IMR-90 (cell line): ENCODE results near the gene NR1I2. TPM values are rescaled to one million over a fixed set of nuclear protein-coding genes. Genes with fewer than 3 reads are reported as not detected.

Experiments
- ATAC-seq: fragments of 200-7000 bp; cut with Tn5 transposase; 2 replicates; pipeline ENCODE4 v1.9.1; 2020; ENCODE audit warnings: low read depth, mild to moderate bottlenecking, moderate library complexity
- BruUV-seq: library from RNA; stranded (reverse); fragments of 400-500 nt; replicated peaks from 2 replicates; lab custom pipeline; 2021; lab: Mats Ljungman, UMichigan
- CTCF ChIA-PET: fragments of 300-600 bp; formaldehyde crosslinking; extraction: SDS; loops from one replicate; lab custom pipeline; 2021; ENCODE audit warnings: antibody characterized with exemption; lab: Yijun Ruan, JAX
- POLR2A ChIA-PET: fragments of 300-600 bp; sonication (Branson Sonifier 250); formaldehyde crosslinking; loops from one replicate; lab custom pipeline; 2022; ENCODE audit warnings: antibody characterized with exemption; ENCODE audit not compliant: unreplicated experiment; lab: Charles Lee
- DNase-seq: peaks from one replicate; pipeline ENCODE4 v3.0.0; 2013
- H2AFZ ChIP-seq: replicated peaks from 2 replicates; pipeline ENCODE3; 2013; ENCODE audit warnings: low read length, mild to moderate bottlenecking; ENCODE audit not compliant: poor library complexity
- H2AK5ac ChIP-seq: 2 replicates; pipeline ENCODE4 v1.6.1; 2013; ENCODE audit warnings: low read depth, low read length, inconsistent platforms
- H2AK9ac ChIP-seq: replicated peaks from 2 replicates; pipeline ENCODE3; 2013; ENCODE audit warnings: mild to moderate bottlenecking, low read depth, low read length, moderate library complexity; ENCODE audit not compliant: poor library complexity
- H2BK120ac ChIP-seq: 2 replicates; pipeline ENCODE4 v1.6.1; 2013; ENCODE audit warnings: low read depth, low read length, inconsistent platforms
- H2BK15ac ChIP-seq: 3 replicates; pipeline ENCODE4 v1.6.1; 2013; ENCODE audit warnings: low read depth, low read length, inconsistent platforms
- H2BK20ac ChIP-seq: 2 replicates; pipeline ENCODE4 v1.6.1; 2013; ENCODE audit warnings: low read depth, mild to moderate bottlenecking, inconsistent platforms, low read length, moderate library complexity
- H2BK5ac ChIP-seq: 2 replicates; pipeline ENCODE4 v1.6.1; 2013; ENCODE audit warnings: mild to moderate bottlenecking, low read depth, low read length, inconsistent platforms; ENCODE audit not compliant: poor library complexity, severe bottlenecking
- H3K14ac ChIP-seq: replicated peaks from 2 replicates; pipeline ENCODE4 v1.6.1; 2013; ENCODE audit warnings: low read depth, low read length, inconsistent platforms
- H3K18ac ChIP-seq: 2 replicates; pipeline ENCODE4 v1.6.1; 2013; ENCODE audit warnings: low read depth, low read length, control low read depth
- H3K23ac ChIP-seq: 2 replicates; pipeline ENCODE4 v1.6.1; 2013; ENCODE audit warnings: low read depth, low read length, inconsistent platforms
- H3K27ac ChIP-seq: 2 replicates; pipeline ENCODE4 v1.5.1; 2013; ENCODE audit warnings: mild to moderate bottlenecking, control low read depth, low read length; ENCODE audit not compliant: insufficient read depth
- H3K27me3 ChIP-seq: 2 replicates; pipeline ENCODE4 v1.6.1; 2013; ENCODE audit warnings: low read length; ENCODE audit not compliant: control insufficient read depth, insufficient read depth
- H3K36me3 ChIP-seq: 2 replicates; pipeline ENCODE4 v1.6.1; 2013; ENCODE audit warnings: low read length, mixed read lengths; ENCODE audit not compliant: control insufficient read depth, insufficient read depth
- H3K4ac ChIP-seq: 2 replicates; pipeline ENCODE4 v1.6.1; 2013; ENCODE audit warnings: low read depth, low read length, inconsistent platforms
- H3K4me1 ChIP-seq: 2 replicates; pipeline ENCODE4 v1.6.1; 2013; ENCODE audit warnings: low read length, mixed read lengths; ENCODE audit not compliant: control insufficient read depth, insufficient read depth
- H3K4me2 ChIP-seq: 2 replicates; pipeline ENCODE4 v1.6.1; 2013; ENCODE audit warnings: low read depth, mild to moderate bottlenecking, control low read depth, low read length, moderate library complexity
- H3K4me3 ChIP-seq: 2 replicates; pipeline ENCODE4 v1.5.1; 2013; ENCODE audit warnings: low read depth, mild to moderate bottlenecking, control low read depth, low read length, moderate library complexity; ENCODE audit not compliant: insufficient read depth
- H3K56ac ChIP-seq: 2 replicates; pipeline ENCODE4 v1.6.1; 2013; ENCODE audit warnings: low read length, inconsistent platforms; ENCODE audit not compliant: insufficient read depth; ENCODE audit errors: extremely low read depth
- H3K79me1 ChIP-seq, 2 experiments: 2 replicates each; pipeline ENCODE4 v1.6.1; 2013; ENCODE audit warnings: low read length in 2 of 2, inconsistent platforms in 1 of 2, low read depth in 1 of 2
- H3K9ac ChIP-seq: 2 replicates; pipeline ENCODE4 v1.6.1; 2013; ENCODE audit warnings: low read depth, low read length, control low read depth
- H3K9me1 ChIP-seq: 2 replicates; pipeline ENCODE4 v1.6.1; 2013; ENCODE audit warnings: low read length, inconsistent platforms; ENCODE audit not compliant: insufficient read depth
- H3K9me3 ChIP-seq: 2 replicates; pipeline ENCODE4 v1.6.1; 2013; ENCODE audit warnings: low read length; ENCODE audit not compliant: control insufficient read depth, insufficient read depth
- H4K20me1 ChIP-seq: 2 replicates; pipeline ENCODE4 v1.6.1; 2013; ENCODE audit warnings: low read length, inconsistent platforms; ENCODE audit not compliant: insufficient read depth
- H4K5ac ChIP-seq: 2 replicates; pipeline ENCODE4 v1.6.1; 2013; ENCODE audit warnings: mild to moderate bottlenecking, low read depth, low read length, control low read depth
- H4K8ac ChIP-seq, 2 experiments: 2 replicates each; pipeline ENCODE4 v1.6.1; 2013; ENCODE audit warnings: low read depth in 2 of 2, low read length in 2 of 2, control low read depth in 1 of 2, inconsistent platforms in 1 of 2
- H4K91ac ChIP-seq: 2 replicates; pipeline ENCODE4 v1.6.1; 2013; ENCODE audit warnings: low read depth, low read length, inconsistent platforms; ENCODE audit not compliant: insufficient read depth
- BHLHE40 ChIP-seq: fragments of 150-350 bp; IDR thresholded peaks from 2 replicates; pipeline ENCODE4 v1.6.1; 2016; ENCODE audit warnings: mild to moderate bottlenecking, low read depth, low read length
- CEBPB ChIP-seq: IDR thresholded peaks from 2 replicates; pipeline ENCODE4 v1.6.1; 2012; ENCODE audit warnings: low read depth, low read length, improper control_type of control experiment
- CHD1 ChIP-seq: IDR thresholded peaks from 2 replicates; pipeline ENCODE4 v1.6.1; 2012; ENCODE audit warnings: low read depth, low read length, improper control_type of control experiment
- FOS ChIP-seq: fragments of 150-350 bp; IDR thresholded peaks from 2 replicates; pipeline ENCODE4 v1.6.1; 2016; ENCODE audit warnings: low read depth, low read length
- MAFK ChIP-seq: IDR thresholded peaks from 2 replicates; pipeline ENCODE4 v1.6.1; 2012; ENCODE audit warnings: low read depth, low read length, improper control_type of control experiment
- MAZ ChIP-seq: IDR thresholded peaks from 2 replicates; pipeline ENCODE4 v1.6.1; 2012; ENCODE audit warnings: low read depth, mild to moderate bottlenecking, low read length, improper control_type of control experiment, moderate library complexity, borderline replicate concordance
- NFE2L2 ChIP-seq: fragments of 150-350 bp; IDR thresholded peaks from 2 replicates; pipeline ENCODE4 v1.6.1; 2016; ENCODE audit warnings: low read depth, mild to moderate bottlenecking, low read length
- POLR2A ChIP-seq: IDR thresholded peaks from 2 replicates; pipeline ENCODE4 v1.6.1; 2012; ENCODE audit warnings: mild to moderate bottlenecking, low read depth, low read length
- RCOR1 ChIP-seq: IDR thresholded peaks from 2 replicates; pipeline ENCODE4 v1.6.1; 2012; ENCODE audit warnings: mild to moderate bottlenecking, low read length, improper control_type of control experiment; ENCODE audit not compliant: insufficient replicate concordance
- RFX5 ChIP-seq: IDR thresholded peaks from 2 replicates; pipeline ENCODE4 v1.8.0; 2012; ENCODE audit warnings: low read depth, mild to moderate bottlenecking, low read length, moderate library complexity
- SMC3 ChIP-seq: fragments of 150-350 bp; IDR thresholded peaks from 2 replicates; pipeline ENCODE4 v1.6.1; 2016; ENCODE audit warnings: low read depth, mild to moderate bottlenecking, antibody characterized with exemption, low read length, moderate library complexity
- WGBS, 2 experiments: methylation state at CpG; one replicate each; pipeline versions ENCODE4 v1.1.5 to v1.1.7; 2013; ENCODE audit warnings: missing lambda C conversion rate in 2 of 2; ENCODE audit not compliant: insufficient read length in 1 of 2; ENCODE audit errors: extremely low coverage in 2 of 2; 5-methylcytosine and 5-hydroxymethylcytosine counted together
- dilution Hi-C: fragments of 300-500 bp; cut with HindIII; formaldehyde crosslinking; loops from one replicate; pipeline ENCODE4 v1.14.3; 2018; ENCODE audit warnings: low sequenced_read_pairs; ENCODE audit not compliant: unreplicated experiment
- in situ Hi-C: fragments of 300-500 bp; cut with MboI; formaldehyde crosslinking; loops from 3 replicates; pipeline ENCODE4 v1.14.3; 2019; ENCODE audit warnings: low sequenced_read_pairs, inconsistent platforms, mixed read lengths
- intact Hi-C: fragments of 100-400 bp; cut with micrococcal nuclease; formaldehyde crosslinking; loops from 2 replicates; pipeline ENCODE4 v1.10.0; 2022
- polyA plus RNA-seq, 3 experiments: library from polyadenylated mRNA; depleted of rRNA; stranded (reverse); fragments of >200 nt; gene quantifications; 2 replicates each; pipeline ENCODE4 v1.2.3, GENCODE V29; 2012; ENCODE audit warnings: low replicate concordance in 1 of 3
- total RNA-seq: library from RNA; depleted of rRNA; stranded (reverse); fragments of >200 nt; gene quantifications from 2 replicates; pipeline ENCODE4 v1.2.3, GENCODE V29; 2012
- TF ChIP-seq, protein P1 (sequence below): fragments of 150-350 bp; IDR thresholded peaks from 2 replicates; pipeline ENCODE4 v1.6.1; 2017; ENCODE audit warnings: mild to moderate bottlenecking, antibody characterized with exemption, low read length, low read depth
- TF ChIP-seq, protein P2 (sequence below): conservative IDR thresholded peaks from 2 replicates; pipeline ENCODE4 v1.5.1; 2012; ENCODE audit warnings: mild to moderate bottlenecking, low read depth, low read length, improper control_type of control experiment
- TF ChIP-seq, protein P3 (sequence below): fragments of 150-350 bp; IDR thresholded peaks from 2 replicates; pipeline ENCODE4 v1.6.1; 2016; ENCODE audit warnings: low read depth, mild to moderate bottlenecking, low read length, moderate library complexity, borderline replicate concordance

Gene NR1I2
- total and polyA plus RNA-seq, 2 of the 4 experiments (the other 2 are of a cell fraction) = not detected

DNA sequence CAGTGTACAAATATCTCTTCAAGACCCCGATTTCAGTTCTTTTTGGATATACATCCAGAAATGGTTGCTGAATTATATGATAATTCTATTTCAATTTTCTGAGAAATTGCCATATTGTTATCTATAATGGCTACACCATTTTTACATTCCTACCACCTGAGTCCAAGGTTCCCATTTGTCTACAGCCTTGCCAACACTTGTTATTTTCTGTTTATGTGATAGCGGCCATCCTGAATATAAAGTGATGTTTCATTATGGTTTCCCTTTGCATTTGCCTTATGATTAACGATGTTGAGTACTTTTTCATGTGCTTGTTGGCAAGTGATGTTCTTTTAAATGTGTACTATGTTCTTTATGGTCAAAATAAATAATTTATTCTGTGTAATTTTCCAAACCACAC, 8.5 kb downstream of the NR1I2 start:
- TF ChIP-seq MAZ = no peak
- no peak for TF ChIP-seq MAFK
- no peak for TF ChIP-seq CEBPB
- TF ChIP-seq POLR2A = no peak
- no peak for TF ChIP-seq RFX5
- no peak for TF ChIP-seq RCOR1
- no peak for TF ChIP-seq BHLHE40
- TF ChIP-seq FOS = no peak
- TF ChIP-seq, protein P1, sequence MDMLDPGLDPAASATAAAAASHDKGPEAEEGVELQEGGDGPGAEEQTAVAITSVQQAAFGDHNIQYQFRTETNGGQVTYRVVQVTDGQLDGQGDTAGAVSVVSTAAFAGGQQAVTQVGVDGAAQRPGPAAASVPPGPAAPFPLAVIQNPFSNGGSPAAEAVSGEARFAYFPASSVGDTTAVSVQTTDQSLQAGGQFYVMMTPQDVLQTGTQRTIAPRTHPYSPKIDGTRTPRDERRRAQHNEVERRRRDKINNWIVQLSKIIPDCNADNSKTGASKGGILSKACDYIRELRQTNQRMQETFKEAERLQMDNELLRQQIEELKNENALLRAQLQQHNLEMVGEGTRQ = no peak
- TF ChIP-seq, protein P2, sequence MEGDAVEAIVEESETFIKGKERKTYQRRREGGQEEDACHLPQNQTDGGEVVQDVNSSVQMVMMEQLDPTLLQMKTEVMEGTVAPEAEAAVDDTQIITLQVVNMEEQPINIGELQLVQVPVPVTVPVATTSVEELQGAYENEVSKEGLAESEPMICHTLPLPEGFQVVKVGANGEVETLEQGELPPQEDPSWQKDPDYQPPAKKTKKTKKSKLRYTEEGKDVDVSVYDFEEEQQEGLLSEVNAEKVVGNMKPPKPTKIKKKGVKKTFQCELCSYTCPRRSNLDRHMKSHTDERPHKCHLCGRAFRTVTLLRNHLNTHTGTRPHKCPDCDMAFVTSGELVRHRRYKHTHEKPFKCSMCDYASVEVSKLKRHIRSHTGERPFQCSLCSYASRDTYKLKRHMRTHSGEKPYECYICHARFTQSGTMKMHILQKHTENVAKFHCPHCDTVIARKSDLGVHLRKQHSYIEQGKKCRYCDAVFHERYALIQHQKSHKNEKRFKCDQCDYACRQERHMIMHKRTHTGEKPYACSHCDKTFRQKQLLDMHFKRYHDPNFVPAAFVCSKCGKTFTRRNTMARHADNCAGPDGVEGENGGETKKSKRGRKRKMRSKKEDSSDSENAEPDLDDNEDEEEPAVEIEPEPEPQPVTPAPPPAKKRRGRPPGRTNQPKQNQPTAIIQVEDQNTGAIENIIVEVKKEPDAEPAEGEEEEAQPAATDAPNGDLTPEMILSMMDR = no peak
- TF ChIP-seq CHD1 = no peak
- TF ChIP-seq SMC3 = no peak
- TF ChIP-seq NFE2L2 = no peak
- TF ChIP-seq, protein P3, sequence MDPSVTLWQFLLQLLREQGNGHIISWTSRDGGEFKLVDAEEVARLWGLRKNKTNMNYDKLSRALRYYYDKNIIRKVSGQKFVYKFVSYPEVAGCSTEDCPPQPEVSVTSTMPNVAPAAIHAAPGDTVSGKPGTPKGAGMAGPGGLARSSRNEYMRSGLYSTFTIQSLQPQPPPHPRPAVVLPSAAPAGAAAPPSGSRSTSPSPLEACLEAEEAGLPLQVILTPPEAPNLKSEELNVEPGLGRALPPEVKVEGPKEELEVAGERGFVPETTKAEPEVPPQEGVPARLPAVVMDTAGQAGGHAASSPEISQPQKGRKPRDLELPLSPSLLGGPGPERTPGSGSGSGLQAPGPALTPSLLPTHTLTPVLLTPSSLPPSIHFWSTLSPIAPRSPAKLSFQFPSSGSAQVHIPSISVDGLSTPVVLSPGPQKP = no peak
- WGBS, 2 experiments = no CpG with 5 or more reads among the region's 3 CpGs
- Histone ChIP-seq H3K4me3 (no peak overlapping the region), H3K4me1 (0 out of 2 replicates have a peak, but pooled peaks cover 2% of the 10 kb centered on the region), H3K4ac (no peak overlapping the region), H2AFZ (no peak overlapping the region), H3K9ac (no peak overlapping the region), H2AK5ac (no peak overlapping the region), H4K8ac (no peak overlapping the region), H3K27ac (no peak overlapping the region), H3K18ac (no peak overlapping the region), H4K20me1 (no peaks in the 10 kb centered on the region), H2AK9ac (no peak overlapping the region), H3K56ac (no peak overlapping the region), H3K9me3 (no peaks in the 10 kb centered on the region), H3K23ac (no peak overlapping the region), H2BK15ac (no peak overlapping the region), H2BK5ac (no peak overlapping the region), H3K14ac (no peak overlapping the region), H4K91ac (no peak overlapping the region), H3K36me3 (no peaks in the 10 kb centered on the region), H2BK120ac (no peak overlapping the region), H2BK20ac (no peak overlapping the region), H3K4me2 (no peak overlapping the region), H3K9me1 (no peaks in the 10 kb centered on the region), H4K5ac (no peak overlapping the region), H3K27me3 (peaks cover 3% of the 10 kb centered on the region), H3K79me1 (no peaks in the 10 kb centered on the region)
- dilution Hi-C loops = no loop called here
- intact Hi-C loops = no loop called here
- ChIA-PET CTCF (no interaction called here), POLR2A (no interaction called here)
- no peak for DNase-seq
- BruUV-seq = no TSS peak
- ATAC-seq = no peak
- in situ Hi-C loops = no loop called here
